Mesendoderm (in vitro differentiated cells): ENCODE measurements around the gene TMEM178A.

ENCODE experiments used
- DNase-seq: peaks from one replicate; pipeline ENCODE4 v3.0.0; 2013
- H2AK5ac ChIP-seq: 2 replicates; pipeline ENCODE4 v1.6.1; 2013; ENCODE audit warnings: low read length, inconsistent platforms
- H2BK120ac ChIP-seq: 2 replicates; pipeline ENCODE4 v1.6.1; 2013; ENCODE audit warnings: low read depth, mild to moderate bottlenecking, low read length, moderate library complexity, mixed read lengths
- H2BK15ac ChIP-seq: replicated peaks from 2 replicates; pipeline ENCODE4 v1.6.1; 2013; ENCODE audit warnings: low read depth, mild to moderate bottlenecking, moderate library complexity
- H2BK5ac ChIP-seq: 2 replicates; pipeline ENCODE4 v1.6.1; 2013; ENCODE audit warnings: low read length, inconsistent platforms
- H3K18ac ChIP-seq: 2 replicates; pipeline ENCODE4 v1.6.1; 2013; ENCODE audit warnings: mild to moderate bottlenecking, low read length, mixed read lengths
- H3K23ac ChIP-seq: one replicate; pipeline ENCODE4 v1.6.1; 2013; ENCODE audit warnings: low read length
- H3K27ac ChIP-seq: 2 replicates; pipeline ENCODE4 v1.5.1; 2013; ENCODE audit warnings: low read depth, mild to moderate bottlenecking, inconsistent platforms, low read length, moderate library complexity
- H3K27me3 ChIP-seq: 2 replicates; pipeline ENCODE4 v1.6.1; 2013; ENCODE audit warnings: low read length, control low read depth, mild to moderate bottlenecking, inconsistent platforms; ENCODE audit not compliant: insufficient read depth, poor library complexity
- H3K36me3 ChIP-seq: 2 replicates; pipeline ENCODE4 v1.6.1; 2013; ENCODE audit warnings: low read length, inconsistent platforms; ENCODE audit not compliant: control insufficient read depth, insufficient read depth
- H3K4ac ChIP-seq: one replicate; pipeline ENCODE4 v1.6.1; 2013; ENCODE audit warnings: low read depth, mild to moderate bottlenecking, low read length, moderate library complexity
- H3K4me1 ChIP-seq: 2 replicates; pipeline ENCODE4 v1.6.1; 2013; ENCODE audit warnings: low read depth, low read length, inconsistent platforms; ENCODE audit not compliant: control insufficient read depth
- H3K4me2 ChIP-seq: 2 replicates; pipeline ENCODE4 v1.6.1; 2013; ENCODE audit warnings: low read length
- H3K4me3 ChIP-seq: 2 replicates; pipeline ENCODE4 v1.5.1; 2013; ENCODE audit warnings: mild to moderate bottlenecking, low read length
- H3K56ac ChIP-seq: one replicate; pipeline ENCODE4 v1.6.1; 2013; ENCODE audit warnings: low read length
- H3K79me1 ChIP-seq: 2 replicates; pipeline ENCODE4 v1.6.1; 2013; ENCODE audit warnings: low read length, inconsistent platforms
- H3K79me2 ChIP-seq: 2 replicates; pipeline ENCODE4 v1.6.1; 2013; ENCODE audit warnings: mild to moderate bottlenecking, low read length; ENCODE audit not compliant: control insufficient read depth, insufficient read depth
- H3K9ac ChIP-seq: 2 replicates; pipeline ENCODE4 v1.6.1; 2013; ENCODE audit warnings: low read length, inconsistent platforms
- H4K5ac ChIP-seq: one replicate; pipeline ENCODE4 v1.6.1; 2013; ENCODE audit warnings: low read length
- H4K8ac ChIP-seq: one replicate; pipeline ENCODE4 v1.6.1; 2013; ENCODE audit warnings: low read depth, mild to moderate bottlenecking, control low read depth, low read length, moderate library complexity
- WGBS: extraction: QIAGEN DNeasy Blood & Tissue Kit; methylation state at CpG from one replicate; pipeline ENCODE4 v1.1.7; 2013; ENCODE audit warnings: low lambda C conversion rate, missing lambda C conversion rate; ENCODE audit not compliant: insufficient coverage; ENCODE audit errors: extremely low coverage; 5-methylcytosine and 5-hydroxymethylcytosine counted together

The TMEM178A gene

GRCh38 chr2:39641635-39642034, 24.1 kb upstream of the TMEM178A start:
- DNase-seq: no peak
- H3K27ac ChIP-seq: no peak overlapping the region
- H3K36me3 ChIP-seq: no peaks in the 10 kb centered on the region
- no peak overlapping the region for H4K8ac ChIP-seq
- no peak overlapping the region for H2BK15ac ChIP-seq
- H2BK5ac ChIP-seq: no peak overlapping the region
- H3K56ac ChIP-seq: no peak overlapping the region
- no CpG with 5 or more reads among the region's 1 CpG for WGBS
- H4K5ac ChIP-seq: no peak overlapping the region
- no peak overlapping the region for H3K4me3 ChIP-seq
- no peak overlapping the region for H3K4me2 ChIP-seq
- H3K23ac ChIP-seq: no peak overlapping the region
- no peak overlapping the region for H2AK5ac ChIP-seq
- H3K27me3 ChIP-seq: no peaks in the 10 kb centered on the region
- no peaks in the 10 kb centered on the region for H3K4me1 ChIP-seq
- no peaks in the 10 kb centered on the region for H3K79me2 ChIP-seq
- no peak overlapping the region for H3K18ac ChIP-seq
- H3K4ac ChIP-seq: no peak overlapping the region
- H2BK120ac ChIP-seq: no peak overlapping the region
- no peaks in the 10 kb centered on the region for H3K79me1 ChIP-seq
- no peak overlapping the region for H3K9ac ChIP-seq

GRCh38 chr2:39642051-39642718, 23.5 kb upstream of the TMEM178A start:
- Histone ChIP-seq H3K79me1 (no peaks in the 10 kb centered on the region), H3K27ac (no peak overlapping the region), H4K5ac (no peak overlapping the region), H2AK5ac (no peak overlapping the region), H3K79me2 (no peaks in the 10 kb centered on the region), H4K8ac (no peak overlapping the region), H3K4me2 (no peak overlapping the region), H2BK5ac (no peak overlapping the region), H2BK15ac (no peak overlapping the region), H3K36me3 (no peaks in the 10 kb centered on the region), H3K4me1 (no peaks in the 10 kb centered on the region), H3K23ac (no peak overlapping the region), H3K9ac (no peak overlapping the region), H3K4me3 (no peak overlapping the region), H3K27me3 (no peaks in the 10 kb centered on the region), H2BK120ac (no peak overlapping the region), H3K56ac (no peak overlapping the region), H3K18ac (no peak overlapping the region), H3K4ac (no peak overlapping the region)
- DNase-seq: no peak
- no CpG with 5 or more reads among the region's 6 CpGs for WGBS

- Histone ChIP-seq H4K5ac (no peak overlapping the region), H3K27ac (no peak overlapping the region), H2AK5ac (no peak overlapping the region), H3K56ac (no peak overlapping the region), H4K8ac (no peak overlapping the region), H2BK120ac (no peak overlapping the region), H3K4me1 (peaks cover 3% of the 10 kb centered on the region), H3K9ac (no peak overlapping the region), H3K27me3 (no peaks in the 10 kb centered on the region), H3K18ac (no peak overlapping the region), H3K23ac (no peak overlapping the region), H3K4ac (no peak overlapping the region), H3K79me2 (no peaks in the 10 kb centered on the region), H2BK15ac (no peak overlapping the region), H3K36me3 (no peaks in the 10 kb centered on the region), H2BK5ac (no peak overlapping the region), H3K4me2 (no peak overlapping the region), H3K79me1 (no peaks in the 10 kb centered on the region), H3K4me3 (no peak overlapping the region)
- no peak for DNase-seq
- no CpG with 5 or more reads among the region's 2 CpGs for WGBS
These were observed 19.9 kb upstream of the TMEM178A start for GRCh38 chr2:39645826-39646225.

GRCh38 chr2:39646267-39646666, 19.4 kb upstream of the TMEM178A start:
- Histone ChIP-seq H3K27ac (no peak overlapping the region), H2BK15ac (no peak overlapping the region), H3K4me1 (peaks cover 3% of the 10 kb centered on the region), H3K79me1 (no peaks in the 10 kb centered on the region), H3K9ac (no peak overlapping the region), H3K23ac (no peak overlapping the region), H3K4me3 (no peak overlapping the region), H2BK5ac (no peak overlapping the region), H3K4ac (no peak overlapping the region), H3K56ac (no peak overlapping the region), H2BK120ac (no peak overlapping the region), H3K79me2 (no peaks in the 10 kb centered on the region), H3K4me2 (no peak overlapping the region), H4K5ac (no peak overlapping the region), H3K36me3 (no peaks in the 10 kb centered on the region), H3K27me3 (no peaks in the 10 kb centered on the region), H2AK5ac (no peak overlapping the region), H4K8ac (no peak overlapping the region), H3K18ac (no peak overlapping the region)
- no peak for DNase-seq
- no CpG with 5 or more reads among the region's 1 CpG for WGBS

- Histone ChIP-seq H3K27me3 (no peaks in the 10 kb centered on the region), H3K56ac (no peak overlapping the region), H3K23ac (no peak overlapping the region), H3K36me3 (no peaks in the 10 kb centered on the region), H2BK15ac (no peak overlapping the region), H2AK5ac (no peak overlapping the region), H3K4me2 (no peak overlapping the region), H3K4ac (no peak overlapping the region), H3K9ac (no peak overlapping the region), H3K79me2 (no peaks in the 10 kb centered on the region), H4K8ac (no peak overlapping the region), H3K79me1 (no peaks in the 10 kb centered on the region), H3K27ac (no peak overlapping the region), H2BK5ac (no peak overlapping the region), H3K4me1 (peaks cover 3% of the 10 kb centered on the region), H3K4me3 (no peak overlapping the region), H4K5ac (no peak overlapping the region), H2BK120ac (no peak overlapping the region), H3K18ac (no peak overlapping the region)
- no peak for DNase-seq
- WGBS: no CpG with 5 or more reads among the region's 3 CpGs
These were observed 18.5 kb upstream of the TMEM178A start for GRCh38 chr2:39647104-39647765.

- Histone ChIP-seq H3K4ac (no peak overlapping the region), H3K79me1 (no peaks in the 10 kb centered on the region), H3K23ac (no peak overlapping the region), H3K4me3 (no peak overlapping the region), H2BK15ac (no peak overlapping the region), H3K9ac (no peak overlapping the region), H3K79me2 (no peaks in the 10 kb centered on the region), H3K4me2 (no peak overlapping the region), H3K18ac (no peak overlapping the region), H2AK5ac (no peak overlapping the region), H3K27ac (no peak overlapping the region), H3K27me3 (no peaks in the 10 kb centered on the region), H2BK5ac (no peak overlapping the region), H3K36me3 (no peaks in the 10 kb centered on the region), H4K5ac (no peak overlapping the region), H3K56ac (peak overlapping the region; percentile 5), H4K8ac (no peak overlapping the region), H3K4me1 (peaks cover 3% of the 10 kb centered on the region), H2BK120ac (no peak overlapping the region)
- DNase-seq: no peak
These were observed 17.1 kb upstream of the TMEM178A start for GRCh38 chr2:39648580-39648979.
